Neutrophil (primary cell): ENCODE results near the gene KLF13.
A peak's percentile ranks its signal among the peaks of the same experiment; 100 is the strongest.

ENCODE experiments used
- H3K27ac ChIP-seq: fragments of 200-600 bp; sonication (generic); 2 replicates; pipeline ENCODE4 v1.5.1; 2016; ENCODE audit warnings: mild to moderate bottlenecking, moderate library complexity
- H3K27me3 ChIP-seq: fragments of 200-600 bp; sonication (generic); 2 replicates; pipeline ENCODE4 v1.6.0; 2016; ENCODE audit warnings: mild to moderate bottlenecking
- H3K36me3 ChIP-seq: fragments of 200-600 bp; sonication (generic); 2 replicates; pipeline ENCODE4 v1.5.1; 2017
- H3K4me1 ChIP-seq, 2 experiments: fragments of 200-600 bp in 1 of 2; sonication (generic) in 1 of 2; 1 replicate in 1 of 2; 2 replicates in 1 of 2; pipeline versions ENCODE4 v1.5.1 to v1.6.1; 2013 to 2016; ENCODE audit warnings: low read depth in 1 of 2, low read length in 1 of 2, mild to moderate bottlenecking in 1 of 2, moderate library complexity in 1 of 2; ENCODE audit not compliant: control insufficient read depth in 1 of 2, insufficient read depth in 1 of 2
- H3K4me3 ChIP-seq, 2 experiments: fragments of 200-600 bp in 1 of 2; sonication (generic) in 1 of 2; 1 replicate in 1 of 2; 2 replicates in 1 of 2; pipeline ENCODE4 v1.5.1; 2013 to 2016; ENCODE audit warnings: low read depth in 1 of 2, low read length in 1 of 2, mild to moderate bottlenecking in 1 of 2, moderate library complexity in 1 of 2
- H3K9me3 ChIP-seq: fragments of 200-600 bp; sonication (generic); 2 replicates; pipeline ENCODE4 v1.5.1; 2016
- CTCF ChIP-seq: fragments of 200-600 bp; sonication (generic); IDR thresholded peaks from 2 replicates; pipeline ENCODE4 v1.5.1; 2016; ENCODE audit warnings: antibody characterized with exemption

Gene KLF13

GRCh38 chr15:31292391-31293015, 34.1 kb upstream of the KLF13 start:
- no peak for TF ChIP-seq CTCF
- Histone ChIP-seq H3K27ac (peak overlapping the region; percentile 72), H3K4me1 (peaks cover 32 to 36% of the 10 kb centered on the region in 2 experiments), H3K27me3 (no peaks in the 10 kb centered on the region), H3K9me3 (no peaks in the 10 kb centered on the region), H3K4me3 (no peak overlapping the region), H3K36me3 (no peaks in the 10 kb centered on the region)

DNA sequence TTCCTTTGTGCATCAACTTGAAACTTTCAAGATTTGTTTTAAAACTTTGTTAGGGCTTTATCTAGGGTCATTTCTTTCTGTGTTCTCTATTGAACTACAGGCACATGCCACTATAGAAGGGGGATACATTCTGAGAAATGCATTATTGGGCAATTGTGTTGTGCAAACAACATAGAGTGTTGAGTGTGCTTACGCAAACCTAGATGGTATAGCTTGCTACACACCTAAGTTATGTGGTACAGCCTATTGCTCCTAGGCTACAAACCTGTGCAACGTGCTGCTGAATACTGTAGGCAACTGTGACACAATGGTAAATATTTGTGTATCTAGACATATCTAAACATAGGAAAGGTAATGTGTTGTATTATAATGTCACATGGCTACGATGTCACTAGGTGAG, 33.0 kb upstream of the KLF13 start:
- TF ChIP-seq CTCF, result no peak
- no peaks in the 10 kb centered on the region for H3K9me3 ChIP-seq
- peaks cover 32 to 36% of the 10 kb centered on the region in 2 experiments for H3K4me1 ChIP-seq
- no peaks in the 10 kb centered on the region for H3K36me3 ChIP-seq
- H3K27ac ChIP-seq, result peak overlapping the region; percentile 73
- H3K27me3 ChIP-seq, result no peaks in the 10 kb centered on the region
- peak overlapping the region in 1 of 2 experiments; percentile 14 for H3K4me3 ChIP-seq

DNA sequence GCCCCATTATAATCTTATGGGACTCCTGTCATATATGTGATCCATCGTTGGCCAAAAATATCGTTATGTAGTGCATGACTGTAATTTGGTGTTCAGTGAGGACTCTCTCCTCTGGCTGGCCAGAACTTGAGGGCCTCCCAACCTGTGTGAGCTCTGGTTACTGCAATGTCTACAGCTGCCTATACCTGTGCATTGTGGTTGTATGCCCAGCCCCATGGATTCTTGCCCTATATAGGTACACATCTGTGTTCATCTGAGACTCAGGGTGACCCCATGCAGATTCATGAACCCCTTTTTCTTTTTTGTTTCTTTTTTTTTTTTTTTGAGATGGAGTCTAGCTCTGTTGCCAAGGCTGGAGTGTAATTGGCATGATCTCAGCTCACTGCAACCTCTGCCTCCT, 32.6 kb upstream of the KLF13 start:
- Histone ChIP-seq H3K4me1 (peaks cover 32 to 36% of the 10 kb centered on the region in 2 experiments), H3K27ac (peak overlapping the region; percentile 73), H3K27me3 (no peaks in the 10 kb centered on the region), H3K4me3 (peak overlapping the region in 1 of 2 experiments; percentile 14), H3K36me3 (no peaks in the 10 kb centered on the region), H3K9me3 (no peaks in the 10 kb centered on the region)
- TF ChIP-seq CTCF, result no peak

- Histone ChIP-seq H3K9me3 (no peaks in the 10 kb centered on the region), H3K27me3 (no peaks in the 10 kb centered on the region), H3K4me1 (peaks cover 32 to 36% of the 10 kb centered on the region in 2 experiments), H3K36me3 (no peaks in the 10 kb centered on the region), H3K4me3 (no peak overlapping the region), H3K27ac (no peak overlapping the region)
- TF ChIP-seq CTCF, result no peak
Measured at GRCh38 chr15:31295658-31296057, 31.0 kb upstream of the KLF13 start.

DNA sequence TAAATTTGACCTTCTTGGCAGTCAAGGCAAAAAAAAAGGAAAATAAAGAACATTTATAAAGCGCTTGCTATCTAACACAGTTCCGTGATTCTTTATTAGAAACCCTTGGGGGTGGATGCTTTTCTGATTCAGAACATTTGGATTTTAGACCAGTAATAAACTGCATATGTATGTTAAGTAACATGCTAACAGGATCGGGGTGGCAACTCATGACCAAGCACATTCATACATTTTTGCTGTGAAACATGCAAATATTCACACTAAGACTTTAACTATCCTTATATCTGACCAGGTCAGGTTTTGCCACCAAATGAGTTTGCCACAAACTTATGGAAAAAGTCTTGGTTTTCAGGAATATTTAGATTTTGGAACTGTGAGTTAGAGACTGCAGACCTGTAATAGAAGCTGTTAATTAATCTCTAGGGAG, 30.4 kb upstream of the KLF13 start:
- TF ChIP-seq CTCF, result no peak
- peaks cover 30 to 36% of the 10 kb centered on the region in 2 experiments for H3K4me1 ChIP-seq
- no peak overlapping the region for H3K4me3 ChIP-seq
- H3K9me3 ChIP-seq, result no peaks in the 10 kb centered on the region
- no peaks in the 10 kb centered on the region for H3K36me3 ChIP-seq
- H3K27ac ChIP-seq, result no peak overlapping the region
- no peaks in the 10 kb centered on the region for H3K27me3 ChIP-seq
